ENCODE data around the gene ST6GALNAC1.

Gene ST6GALNAC1

GRCh38 chr17:76675648-76676047 lies 32.1 kb upstream of the ST6GALNAC1 start:
- no peak for DNase-seq (ENCODE audit: low read depth in 3 of 3)

- no peak for DNase-seq (ENCODE audit: low read depth in 3 of 3)
These were observed 31.0 kb upstream of the ST6GALNAC1 start for GRCh38 chr17:76674600-76674999.

GRCh38 chr17:76673729-76674128 lies 30.2 kb upstream of the ST6GALNAC1 start:
- no peak for DNase-seq (ENCODE audit: low read depth in 3 of 3)

- no peak for DNase-seq (ENCODE audit: low read depth in 3 of 3)
These were observed 29.3 kb upstream of the ST6GALNAC1 start for GRCh38 chr17:76672892-76673291.

- no peak for DNase-seq (ENCODE audit: low read depth in 3 of 3)
These were observed 28.8 kb upstream of the ST6GALNAC1 start for GRCh38 chr17:76672270-76672851.

GRCh38 chr17:76671912-76672262 lies 28.3 kb upstream of the ST6GALNAC1 start:
- no peak for DNase-seq (ENCODE audit: low read depth in 3 of 3)

- peak; percentile 99 for DNase-seq (ENCODE audit: low read depth in 3 of 3)
These were observed 27.8 kb upstream of the ST6GALNAC1 start for GRCh38 chr17:76671123-76671911.

- no peak for DNase-seq (ENCODE audit: low read depth in 3 of 3)
These were observed 27.2 kb upstream of the ST6GALNAC1 start for GRCh38 chr17:76670718-76671122.

GRCh38 chr17:76670020-76670717 lies 26.6 kb upstream of the ST6GALNAC1 start:
- DNase-seq (ENCODE audit: low read depth in 3 of 3): no peak

- no peak for DNase-seq (ENCODE audit: low read depth in 3 of 3)
These were observed 24.4 kb upstream of the ST6GALNAC1 start for GRCh38 chr17:76667786-76668453.

- DNase-seq (ENCODE audit: low read depth in 3 of 3): no peak
These were observed 23.9 kb upstream of the ST6GALNAC1 start for GRCh38 chr17:76667491-76667755.

- DNase-seq (ENCODE audit: low read depth in 3 of 3): no peak
These were observed 17.1 kb upstream of the ST6GALNAC1 start for GRCh38 chr17:76660656-76661042.

GRCh38 chr17:76659928-76660655 lies 16.5 kb upstream of the ST6GALNAC1 start:
- no peak for DNase-seq (ENCODE audit: low read depth in 3 of 3)

GRCh38 chr17:76658242-76658662 lies 14.7 kb upstream of the ST6GALNAC1 start:
- DNase-seq (ENCODE audit: low read depth in 3 of 3): no peak

GRCh38 chr17:76657505-76658241 lies 14.1 kb upstream of the ST6GALNAC1 start:
- DNase-seq (ENCODE audit: low read depth in 3 of 3): no peak

- no peak for DNase-seq (ENCODE audit: low read depth in 3 of 3)
These were observed 10.9 kb upstream of the ST6GALNAC1 start for GRCh38 chr17:76654408-76654807.

GRCh38 chr17:76650504-76650903 lies 6.9 kb upstream of the ST6GALNAC1 start:
- DNase-seq (ENCODE audit: low read depth in 3 of 3): no peak

GRCh38 chr17:76646712-76647111 lies 3.2 kb upstream of the ST6GALNAC1 start:
- no peak for DNase-seq (ENCODE audit: low read depth in 3 of 3)

- DNase-seq (ENCODE audit: low read depth in 3 of 3): no peak
These were observed 1.9 kb upstream of the ST6GALNAC1 start for GRCh38 chr17:76645481-76645880.

- no peak for DNase-seq (ENCODE audit: low read depth in 3 of 3)
These were observed 1.4 kb upstream of the ST6GALNAC1 start for GRCh38 chr17:76644995-76645394.

- DNase-seq (ENCODE audit: low read depth in 3 of 3): no peak
These were observed 563 bp downstream of the ST6GALNAC1 start for GRCh38 chr17:76642994-76643393.

Measured in stimulated activated CD4-positive, alpha-beta T cell treated with anti-CD3 and anti-CD28 coated beads, TNF-alpha, amount 100 ng/mL, for 48 hours (primary cell).